GM12801 (cell line): ENCODE results near the gene ANKRD27.

Experiments used
- CTCF ChIP-seq: IDR thresholded peaks from one replicate; pipeline ENCODE4 v1.5.1; 2011; ENCODE audit warnings: control low read depth; ENCODE audit not compliant: insufficient read length; ENCODE audit errors: extremely low read depth

The ANKRD27 gene

GRCh38 chr19:32613008-32613407 is 62.0 kb downstream of the ANKRD27 start:
- TF ChIP-seq CTCF, result no peak

GRCh38 chr19:32611161-32611560 is 63.8 kb downstream of the ANKRD27 start:
- TF ChIP-seq CTCF, result no peak

GRCh38 chr19:32607479-32607878 is 67.5 kb downstream of the ANKRD27 start:
- no peak for TF ChIP-seq CTCF

- TF ChIP-seq CTCF, result no peak
Observed at GRCh38 chr19:32606289-32606688, 68.7 kb downstream of the ANKRD27 start.

GRCh38 chr19:32605544-32605943 is 69.4 kb downstream of the ANKRD27 start:
- TF ChIP-seq CTCF, result no peak

- no peak for TF ChIP-seq CTCF
Observed at GRCh38 chr19:32603961-32604360, 71.0 kb downstream of the ANKRD27 start.

- TF ChIP-seq CTCF, result no peak
Observed at GRCh38 chr19:32599736-32600157, 75.2 kb downstream of the ANKRD27 start.

GRCh38 chr19:32599258-32599657 is 75.7 kb downstream of the ANKRD27 start:
- TF ChIP-seq CTCF, result no peak
